Lower leg skin (tissue), 4 donors: ENCODE results near the gene REST. TPM values are rescaled to one million over a fixed set of nuclear protein-coding genes. Genes with fewer than 3 reads are reported as not detected.

Experiments used
- DNase-seq, 2 donors: peaks; one replicate each; pipeline ENCODE4 v3.0.0-alpha.2; 2019; ENCODE audit warnings: low spot score in 2 of 2
- H3K4me3 ChIP-seq: fragments of 200-600 bp; sonication (generic); 2 replicates; pipeline ENCODE4 v1.5.1; 2017; ENCODE audit warnings: mild to moderate bottlenecking, low read depth; ENCODE audit not compliant: poor library complexity, severe bottlenecking
- CTCF ChIP-seq, 3 donors: fragments of 450-650 bp; IDR thresholded peaks; one replicate each; pipeline ENCODE4 v1.5.1; 2016; ENCODE audit warnings: antibody characterized with exemption in 3 of 3, mild to moderate bottlenecking in 3 of 3, moderate library complexity in 2 of 3
- POLR2A ChIP-seq, 2 donors: fragments of 450-650 bp; IDR thresholded peaks; one replicate each; pipeline ENCODE4 v1.6.1; 2016 to 2017; ENCODE audit warnings: antibody characterized with exemption in 2 of 2, mild to moderate bottlenecking in 1 of 2, moderate library complexity in 1 of 2
- WGBS, 2 donors: methylation state at CpG; one replicate each; pipeline ENCODE4 v1.1.5; 2018; 5-methylcytosine and 5-hydroxymethylcytosine counted together
- intact Hi-C: fragments of 100-400 bp; cut with DNase I; formaldehyde crosslinking; loops from one replicate; pipeline ENCODE4 v1.15.0; 2023; ENCODE audit warnings: low total_unique reads
- total RNA-seq, 4 donors: library from RNA; depleted of rRNA; stranded (reverse); fragments of >200 nt; gene quantifications; one replicate each; pipeline ENCODE4 v1.1.0, GENCODE V29; 2016

Gene REST
- total RNA-seq, 4 donors from 2014 or later: 29.2 to 48.2 (median 41.7) TPM

GRCh38 chr4:56990109-56990905, 82.6 kb downstream of the REST start:
- TF ChIP-seq POLR2A (IDR thresholded peaks at IDR 0.05) (no peak), CTCF (IDR thresholded peaks at IDR 0.05) (no peak)
- intact Hi-C loops: no loop called here
- no peak overlapping the region for H3K4me3 ChIP-seq
- DNase-seq: no peak
- WGBS, 2 donors: 89 to 92% methylated on average over 6 of the region's 6 CpGs

- H3K4me3 ChIP-seq: no peak overlapping the region
- TF ChIP-seq CTCF (IDR thresholded peaks at IDR 0.05): no peak
- no peak for TF ChIP-seq POLR2A (IDR thresholded peaks at IDR 0.05)
- intact Hi-C loops: no loop called here
- WGBS, 2 donors: 39 to 46% methylated on average over 7 of the region's 7 CpGs
- DNase-seq: peak in 1 of 2 donors; percentile 43
Measured at GRCh38 chr4:56995525-56995924, 87.8 kb downstream of the REST start.

GRCh38 chr4:56999751-57000150, 92.1 kb downstream of the REST start:
- no peak for DNase-seq
- intact Hi-C loops: no loop called here
- 88 to 95% methylated on average over 1 of the region's 1 CpG for WGBS, 2 donors
- H3K4me3 ChIP-seq: no peak overlapping the region
- TF ChIP-seq POLR2A (IDR thresholded peaks at IDR 0.05): no peak
- TF ChIP-seq CTCF (IDR thresholded peaks at IDR 0.05): no peak

DNA sequence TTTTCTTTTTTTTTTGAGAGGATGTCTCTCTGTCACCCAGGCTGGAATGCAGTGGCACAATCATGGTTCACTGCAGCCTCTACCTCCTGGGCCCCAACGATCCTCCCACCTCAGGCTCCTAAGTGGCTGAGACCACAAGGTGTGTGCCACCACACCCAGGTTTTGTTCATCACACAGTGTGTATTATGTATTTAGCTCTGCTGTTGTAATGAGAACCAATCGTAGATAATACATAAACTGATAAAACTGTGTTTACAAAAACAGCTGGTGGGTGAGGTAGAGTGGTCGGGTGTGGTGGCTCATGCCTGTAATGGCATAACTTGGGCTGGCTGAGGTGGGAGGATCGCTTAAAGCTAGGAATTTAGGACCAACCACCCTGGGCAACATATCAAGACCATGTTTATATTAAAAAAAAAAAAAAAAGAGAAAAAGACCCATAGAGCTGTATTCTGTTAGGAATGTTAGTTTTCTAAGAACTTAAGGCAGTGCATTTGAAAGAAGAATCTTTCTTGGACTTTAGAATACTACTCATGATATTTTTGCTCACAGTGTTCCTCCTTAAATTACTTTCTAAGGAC, 105.9 kb downstream of the REST start:
- no peak for TF ChIP-seq POLR2A (IDR thresholded peaks at IDR 0.05)
- H3K4me3 ChIP-seq: no peak overlapping the region
- DNase-seq: no peak
- intact Hi-C loops: no loop called here
- WGBS, 2 donors: 78 to 81% methylated on average over 4 of the region's 4 CpGs

Other genes with a start within 250 kb of the REST start
- gene HOPX, start 226.6 kb upstream of the REST start, total RNA-seq: 1,000 to 10,000 TPM; 1,330 to 2,611 (median 2,071) TPM
- not detected for gene SPINK2, start 86.2 kb upstream of the REST start, total RNA-seq
- gene NOA1, start 69.7 kb downstream of the REST start, total RNA-seq: 10 to 100 TPM; 37.8 to 46.4 (median 42.9) TPM
- gene POLR2B, start 71.0 kb downstream of the REST start, total RNA-seq: 100 to 1,000 TPM in 1 of 4 donors, 10 to 100 TPM in 3; 47.5 to 109 (median 75.1) TPM
- 100 to 1,000 TPM; 122 to 324 (median 168) TPM for gene IGFBP7, start 202.5 kb downstream of the REST start, total RNA-seq